Measurements from ENCODE around the gene CWC27.

- TF ChIP-seq POLR2A (IDR thresholded peaks at IDR 0.05) (no peak), CTCF (IDR thresholded peaks at IDR 0.05 in 8 of 11, conservative IDR thresholded peaks at IDR 0.05 in 3 of 11) (no peak), POLR2AphosphoS5 (IDR thresholded peaks at IDR 0.05) (no peak)
Measured at GRCh38 chr5:64942460-64942859, 173.7 kb downstream of the CWC27 start.

All from spleen (tissue), 7 donors.